HG03175 (cell line): ENCODE results near the gene MMP14.
"Not testable (repeated sequence)": the region's sequence is repeated elsewhere in the genome, so short reads cannot be mapped to it uniquely, and the experiment has no call there.

Experiments
- ATAC-seq: cut with Tn5 transposase; IDR thresholded peaks from one replicate; pipeline ENCODE4 v1.9.1; 2021; ENCODE audit warnings: mild to moderate bottlenecking, moderate library complexity; ENCODE audit not compliant: unreplicated experiment

Gene MMP14

GRCh38 chr14:22854963-22855724 lies 18.8 kb downstream of the MMP14 start:
- ATAC-seq = no peak

DNA sequence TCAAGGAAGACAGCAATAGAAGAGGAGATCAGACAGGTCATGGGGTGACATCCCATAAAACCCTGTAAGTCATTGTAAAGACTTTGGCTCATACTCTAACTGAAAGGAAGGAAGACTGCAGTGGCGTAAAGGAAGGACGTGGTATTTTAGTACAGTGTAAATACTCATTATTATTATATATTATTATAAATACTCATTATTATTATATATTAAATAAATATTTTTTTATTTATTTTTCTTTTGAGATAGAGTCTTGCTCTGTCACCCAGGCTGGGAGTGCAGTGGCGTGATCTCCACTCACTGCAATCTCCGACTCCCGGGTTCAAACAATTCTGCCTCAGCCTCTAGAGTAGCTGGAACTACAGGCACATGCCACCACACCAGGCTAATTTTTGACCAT lies 20.0 kb downstream of the MMP14 start:
- no peak for ATAC-seq

DNA sequence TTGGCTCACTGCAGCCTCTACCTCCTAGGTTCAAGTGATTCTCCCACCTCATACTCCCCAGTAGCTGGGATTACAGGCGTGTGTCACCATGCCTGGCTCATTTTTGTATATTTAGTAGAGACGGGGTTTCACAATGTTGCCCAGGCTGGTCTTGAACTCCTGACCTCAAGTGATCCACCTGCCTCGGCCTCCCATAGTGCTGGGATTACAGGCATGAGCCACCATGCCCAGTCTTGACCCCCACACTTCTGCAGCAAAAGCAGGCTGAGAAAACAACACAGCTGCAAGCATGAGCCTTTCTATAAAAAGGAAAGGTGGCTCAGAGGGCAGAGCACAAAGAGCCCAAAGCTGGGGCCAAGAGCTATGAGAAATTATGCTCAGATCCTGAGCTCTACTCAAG lies 24.0 kb downstream of the MMP14 start:
- ATAC-seq = not testable (repeated sequence)

DNA sequence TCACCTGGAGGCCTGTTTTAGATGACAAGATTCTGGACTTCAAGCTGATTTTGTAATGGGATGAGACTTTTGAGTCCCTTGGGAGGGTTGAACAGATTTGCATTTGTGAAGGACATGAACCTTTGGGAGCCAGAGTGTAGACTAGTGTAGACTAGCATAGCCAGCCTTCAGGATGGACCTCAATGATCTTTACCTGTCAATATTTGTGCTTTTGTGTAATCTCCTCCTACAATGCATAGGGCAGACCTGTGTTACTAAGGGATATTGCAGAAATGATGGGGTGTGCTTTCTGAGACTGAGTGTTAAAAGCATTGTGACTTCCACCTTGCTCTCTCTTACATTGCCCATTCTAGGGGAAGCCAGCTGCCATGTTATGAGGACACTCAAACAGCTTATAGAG lies 25.3 kb downstream of the MMP14 start:
- ATAC-seq = no peak

DNA sequence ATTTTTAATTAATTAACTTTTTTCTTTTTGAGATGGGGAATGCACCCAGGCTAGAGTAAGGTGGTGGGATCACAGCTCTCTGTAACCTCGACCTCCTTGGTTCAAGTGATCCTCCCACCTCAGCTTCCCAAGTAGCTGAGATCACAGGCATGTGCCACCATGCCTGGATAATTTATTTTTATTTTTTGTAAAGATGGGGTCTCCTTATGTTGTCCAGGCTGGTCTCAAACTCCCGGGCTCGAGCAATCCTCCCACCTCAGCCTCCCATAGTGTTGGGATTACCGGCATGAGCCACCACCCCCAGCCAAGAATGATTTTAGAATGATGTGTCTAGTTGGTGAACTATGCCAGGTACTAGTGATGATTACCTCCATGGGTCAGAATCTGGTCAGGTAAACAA lies 28.6 kb downstream of the MMP14 start:
- no peak for ATAC-seq

DNA sequence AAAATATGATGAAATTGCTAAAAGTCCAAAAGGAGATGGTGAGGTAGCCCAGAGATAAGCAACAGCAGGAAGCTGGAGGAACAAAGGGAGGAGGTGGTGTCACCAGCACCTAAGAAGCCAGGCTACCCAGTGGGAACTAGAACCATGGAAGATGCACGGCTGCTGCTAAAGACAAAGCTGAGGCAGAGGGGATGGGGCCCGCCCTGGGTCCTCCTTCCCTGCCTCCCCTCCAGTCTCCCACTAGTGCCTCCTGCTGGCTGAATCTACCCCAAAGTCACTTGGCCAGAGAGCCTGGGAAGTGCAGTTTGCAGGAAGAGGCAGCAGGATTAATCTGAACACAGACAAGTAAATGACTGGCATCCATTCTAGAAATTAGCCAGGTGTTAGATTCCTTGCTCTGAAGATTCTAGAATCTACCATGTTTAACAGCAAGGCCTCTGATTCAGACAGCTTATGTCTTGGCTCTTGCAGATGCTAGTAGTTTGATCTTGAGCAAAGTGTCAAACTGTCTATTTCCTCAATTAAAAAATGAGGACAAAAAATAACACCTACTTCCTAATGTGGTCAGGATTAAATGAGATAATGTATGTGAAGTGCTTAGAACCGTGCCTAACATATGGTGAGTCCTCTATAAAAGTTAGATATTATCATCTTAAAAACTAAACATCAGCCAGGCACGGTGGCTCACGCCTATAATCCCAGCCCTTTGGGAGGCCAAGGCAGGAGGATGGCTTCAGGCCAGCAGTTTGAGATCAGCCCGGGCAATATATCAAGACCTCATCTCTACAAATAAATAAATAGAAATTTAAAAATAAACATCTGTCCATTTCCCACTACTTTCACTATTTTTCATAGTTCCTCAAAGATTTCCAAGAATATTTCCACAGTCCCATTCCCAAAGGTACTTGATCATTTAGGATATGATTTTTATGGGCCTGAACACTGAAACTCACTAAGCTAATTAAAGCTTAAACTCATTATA lies 29.3 kb downstream of the MMP14 start:
- no peak for ATAC-seq

- no peak for ATAC-seq
These were observed 30.5 kb downstream of the MMP14 start for GRCh38 chr14:22866874-22867273.

DNA sequence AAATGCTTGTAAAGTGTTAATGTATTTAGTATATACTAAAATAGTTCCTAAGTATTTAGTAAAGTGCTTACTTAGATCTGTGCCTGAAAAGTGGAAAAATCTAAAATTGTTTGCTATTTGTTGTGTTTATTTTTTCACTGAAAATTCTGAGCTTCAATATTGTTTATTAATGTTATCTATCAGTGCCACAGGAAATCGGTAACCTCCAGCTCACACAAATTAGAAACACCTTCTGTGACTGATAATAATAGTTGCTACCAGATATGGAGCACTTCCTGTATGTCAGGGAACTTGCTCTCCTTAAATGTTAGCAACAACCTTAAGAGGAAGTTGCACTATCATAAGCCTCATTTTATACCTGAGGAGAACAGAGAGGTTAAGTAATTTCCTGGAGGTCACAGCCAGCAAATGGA lies 34.4 kb downstream of the MMP14 start:
- peak; percentile 45 for ATAC-seq

GRCh38 chr14:22871224-22872032 lies 35.0 kb downstream of the MMP14 start, which contains the start of gene LRP10:
TSS of gene LRP10 (plus strand) at chr14:22871740. CDS start at chr14:22872304, 564 bp downstream.
- peak; percentile 79 for ATAC-seq

- peak; percentile 19 for ATAC-seq
These were observed 35.8 kb downstream of the MMP14 start for GRCh38 chr14:22872033-22872832.

DNA sequence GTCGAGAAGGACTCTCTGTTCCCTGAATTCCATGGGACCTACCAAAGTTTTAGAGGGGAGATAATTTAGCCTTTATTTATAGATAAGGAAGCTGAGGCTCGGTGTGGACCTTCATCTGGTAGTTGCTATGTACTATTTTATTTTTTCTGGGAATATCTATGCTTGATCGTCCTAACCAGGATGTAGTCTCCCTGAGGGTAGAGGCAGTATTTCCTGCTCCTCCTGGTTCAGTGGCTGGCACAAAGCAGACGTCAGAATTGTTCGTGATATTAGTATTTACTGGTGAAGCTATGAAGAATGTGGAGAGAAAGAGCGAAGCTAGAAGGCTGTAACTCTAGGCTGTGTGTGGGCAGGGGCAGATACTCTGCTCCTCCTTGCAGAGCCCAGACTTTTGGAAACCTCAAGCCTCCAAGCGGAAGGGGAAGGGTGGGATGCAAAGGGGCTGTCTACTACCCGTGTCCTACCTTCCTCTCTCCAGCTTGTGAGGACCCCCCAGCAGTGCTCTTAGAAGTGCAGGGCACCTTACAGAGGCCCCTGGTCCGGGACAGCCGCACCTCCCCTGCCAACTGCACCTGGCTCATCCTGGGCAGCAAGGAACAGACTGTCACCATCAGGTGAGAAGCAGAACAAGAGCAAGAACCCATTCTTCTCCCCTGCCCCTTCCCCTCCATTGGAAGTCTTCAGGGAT lies 36.6 kb downstream of the MMP14 start:
- ATAC-seq = no peak

GRCh38 chr14:22875003-22875747 lies 38.8 kb downstream of the MMP14 start:
- no peak for ATAC-seq

GRCh38 chr14:22875748-22876319 lies 39.4 kb downstream of the MMP14 start:
- ATAC-seq = no peak

DNA sequence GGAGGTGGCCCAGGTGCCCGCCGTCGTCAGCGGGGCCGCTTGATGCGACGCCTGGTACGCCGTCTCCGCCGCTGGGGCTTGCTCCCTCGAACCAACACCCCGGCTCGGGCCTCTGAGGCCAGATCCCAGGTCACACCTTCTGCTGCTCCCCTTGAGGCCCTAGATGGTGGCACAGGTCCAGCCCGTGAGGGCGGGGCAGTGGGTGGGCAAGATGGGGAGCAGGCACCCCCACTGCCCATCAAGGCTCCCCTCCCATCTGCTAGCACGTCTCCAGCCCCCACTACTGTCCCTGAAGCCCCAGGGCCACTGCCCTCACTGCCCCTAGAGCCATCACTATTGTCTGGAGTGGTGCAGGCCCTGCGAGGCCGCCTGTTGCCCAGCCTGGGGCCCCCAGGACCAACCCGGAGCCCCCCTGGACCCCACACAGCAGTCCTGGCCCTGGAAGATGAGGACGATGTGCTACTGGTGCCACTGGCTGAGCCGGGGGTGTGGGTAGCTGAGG lies 40.7 kb downstream of the MMP14 start:
- ATAC-seq = no peak

- no peak for ATAC-seq
These were observed 42.2 kb downstream of the MMP14 start for GRCh38 chr14:22878271-22879246.

DNA sequence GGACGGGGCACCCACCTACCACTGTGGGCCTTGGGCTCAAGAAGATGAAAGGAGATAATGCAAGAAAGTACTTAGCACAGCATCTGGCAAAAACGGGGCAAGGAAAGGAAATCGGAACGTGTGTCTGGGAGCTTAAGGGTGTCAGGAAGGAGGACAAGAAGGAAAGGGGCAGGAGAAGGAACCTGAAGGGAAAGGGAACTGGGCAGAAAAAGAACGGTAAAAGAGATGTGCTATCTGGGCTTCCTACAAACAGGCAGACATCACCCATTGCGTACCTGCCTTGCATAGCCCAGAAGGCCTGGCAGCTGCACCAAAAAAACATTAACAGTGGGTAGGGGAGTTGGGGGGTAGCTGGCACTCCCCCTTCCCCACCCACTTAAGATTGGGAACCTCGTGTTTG lies 45.7 kb downstream of the MMP14 start:
- ATAC-seq = no peak

DNA sequence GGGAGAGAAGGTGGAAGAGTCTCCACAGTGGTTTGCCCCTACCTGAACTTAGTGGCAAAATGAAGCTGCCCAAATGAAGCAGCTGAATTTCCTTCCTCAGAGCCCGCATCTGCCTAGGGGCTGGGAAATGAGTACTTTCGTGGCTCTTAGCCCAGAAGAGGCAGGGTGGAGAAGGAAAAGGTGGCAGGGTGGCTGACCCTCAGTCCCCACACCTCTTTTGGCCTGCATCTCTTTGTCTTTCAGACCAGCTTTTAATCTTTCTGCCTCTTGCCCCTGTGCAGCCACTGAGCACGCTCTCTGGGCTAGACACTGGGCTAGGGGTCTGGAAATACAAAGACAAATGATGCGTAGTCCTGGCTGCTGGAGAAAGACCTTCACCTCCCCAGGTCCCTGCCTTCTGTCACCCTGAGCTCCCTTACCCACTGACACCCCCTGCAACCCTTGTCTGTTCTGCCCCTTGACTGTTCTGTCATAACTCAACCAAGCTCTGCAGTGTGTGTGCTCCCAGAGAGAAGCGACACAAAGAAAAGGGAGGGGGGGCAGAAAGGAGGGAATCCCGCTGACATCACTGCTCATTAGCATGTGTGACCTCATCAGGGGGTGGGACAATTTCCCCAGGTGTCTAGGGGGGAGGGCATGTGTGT lies 46.3 kb downstream of the MMP14 start:
- ATAC-seq = no peak
